MCF 10A (cell line): ENCODE measurements around the gene SP140. TPM values are rescaled to one million over a fixed set of nuclear protein-coding genes. Genes with fewer than 3 reads are reported as not detected.

Experiments used
- BruUV-seq: library from RNA; stranded (reverse); fragments of 400-500 nt; replicated peaks from 2 replicates; lab custom pipeline; 2021; lab: Mats Ljungman, UMichigan
- CTCF ChIA-PET: fragments of 300-600 bp; sonication (Branson Sonifier 250); formaldehyde crosslinking; extraction: SDS; loops from one replicate; lab custom pipeline; 2021; ENCODE audit warnings: antibody characterized with exemption, inconsistent platforms; lab: Yijun Ruan, JAX
- POLR2A ChIA-PET: fragments of 300-600, 350-650 bp; sonication (Branson Sonifier 250); formaldehyde crosslinking; extraction: SDS; loops from one replicate; lab custom pipeline; 2020; ENCODE audit warnings: antibody characterized with exemption, inconsistent platforms; lab: Yijun Ruan, JAX
- DNase-seq: peaks from one replicate; pipeline ENCODE4 v3.0.0-alpha.2; 2018; ENCODE audit not compliant: unreplicated experiment
- H3K27ac Mint-ChIP-seq: one replicate; pipeline ENCODE4 v1.8.0; 2022; ENCODE audit warnings: mild to moderate bottlenecking, low read depth, mixed read lengths; ENCODE audit not compliant: unreplicated experiment
- H3K27me3 Mint-ChIP-seq: one replicate; pipeline ENCODE4 v1.8.0; 2022; ENCODE audit warnings: mixed read lengths; ENCODE audit not compliant: insufficient read depth, unreplicated experiment
- H3K36me3 Mint-ChIP-seq: one replicate; pipeline ENCODE4 v1.8.0; 2022; ENCODE audit warnings: mild to moderate bottlenecking, moderate library complexity, mixed read lengths; ENCODE audit not compliant: insufficient read depth, unreplicated experiment
- H3K4me1 Mint-ChIP-seq: one replicate; pipeline ENCODE4 v1.8.0; 2022; ENCODE audit warnings: mixed read lengths; ENCODE audit not compliant: insufficient read depth, unreplicated experiment
- H3K4me3 Mint-ChIP-seq: one replicate; pipeline ENCODE4 v1.8.0; 2022; ENCODE audit warnings: mild to moderate bottlenecking, moderate library complexity, mixed read lengths; ENCODE audit not compliant: unreplicated experiment
- H3K9me3 Mint-ChIP-seq: one replicate; pipeline ENCODE4 v1.8.0; 2022; ENCODE audit warnings: mixed read lengths; ENCODE audit not compliant: unreplicated experiment
- intact Hi-C: fragments of 100-400 bp; cut with micrococcal nuclease; formaldehyde crosslinking; loops from 2 replicates; pipeline ENCODE4 v1.14.1; 2022
- total RNA-seq: library from RNA; stranded (reverse); gene quantifications from 2 replicates; pipeline ENCODE4 v1.2.3, GENCODE V29; 2022
- TF ChIP-seq, protein P1 (sequence below): fragments of 200-600 bp; IDR thresholded peaks from one replicate; pipeline ENCODE4 v1.8.0; 2022; ENCODE audit warnings: antibody characterized with exemption, mild to moderate bottlenecking; ENCODE audit not compliant: unreplicated experiment

The SP140 gene
- total RNA-seq, 1 experiment from 2014 or later: not detected

DNA sequence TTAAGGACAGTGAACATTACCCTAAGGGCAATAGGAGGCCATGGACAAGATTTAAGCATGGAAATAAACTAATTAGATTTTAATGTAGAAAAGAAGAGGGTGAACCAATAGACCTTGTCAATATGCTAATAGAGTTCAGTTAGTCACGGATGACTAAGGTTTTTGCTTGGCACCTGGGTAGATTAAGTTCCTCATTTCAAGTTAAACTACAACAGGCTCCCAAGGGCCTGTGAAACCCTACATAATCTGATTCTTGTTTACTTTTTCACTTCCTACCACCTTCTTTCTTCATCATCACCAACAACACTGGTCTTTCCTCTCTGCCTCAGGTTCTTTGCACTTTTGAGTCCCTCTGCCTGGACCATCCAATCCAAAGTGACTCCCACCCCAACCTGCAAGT is 20.5 kb upstream of the SP140 start:
- no peak overlapping the region for H3K4me3 Mint-ChIP-seq
- no peaks in the 10 kb centered on the region for H3K27me3 Mint-ChIP-seq
- no TSS peak for BruUV-seq
- ChIA-PET CTCF (interaction anchor here (0.9 kb wide), 1 partner anchor 43 kb away, joined by 3 read pairs; no protein-coding TSS in a partner anchor), POLR2A (interaction anchor here (0.7 kb wide), 1 partner anchor 595 kb away, joined by 3 read pairs; no protein-coding TSS in a partner anchor)
- intact Hi-C loops: no loop called here
- no peak overlapping the region for H3K27ac Mint-ChIP-seq
- peaks cover 21% of the 10 kb centered on the region for H3K36me3 Mint-ChIP-seq
- no peaks in the 10 kb centered on the region for H3K4me1 Mint-ChIP-seq
- TF ChIP-seq, protein P1, sequence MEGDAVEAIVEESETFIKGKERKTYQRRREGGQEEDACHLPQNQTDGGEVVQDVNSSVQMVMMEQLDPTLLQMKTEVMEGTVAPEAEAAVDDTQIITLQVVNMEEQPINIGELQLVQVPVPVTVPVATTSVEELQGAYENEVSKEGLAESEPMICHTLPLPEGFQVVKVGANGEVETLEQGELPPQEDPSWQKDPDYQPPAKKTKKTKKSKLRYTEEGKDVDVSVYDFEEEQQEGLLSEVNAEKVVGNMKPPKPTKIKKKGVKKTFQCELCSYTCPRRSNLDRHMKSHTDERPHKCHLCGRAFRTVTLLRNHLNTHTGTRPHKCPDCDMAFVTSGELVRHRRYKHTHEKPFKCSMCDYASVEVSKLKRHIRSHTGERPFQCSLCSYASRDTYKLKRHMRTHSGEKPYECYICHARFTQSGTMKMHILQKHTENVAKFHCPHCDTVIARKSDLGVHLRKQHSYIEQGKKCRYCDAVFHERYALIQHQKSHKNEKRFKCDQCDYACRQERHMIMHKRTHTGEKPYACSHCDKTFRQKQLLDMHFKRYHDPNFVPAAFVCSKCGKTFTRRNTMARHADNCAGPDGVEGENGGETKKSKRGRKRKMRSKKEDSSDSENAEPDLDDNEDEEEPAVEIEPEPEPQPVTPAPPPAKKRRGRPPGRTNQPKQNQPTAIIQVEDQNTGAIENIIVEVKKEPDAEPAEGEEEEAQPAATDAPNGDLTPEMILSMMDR: no peak
- no peak for DNase-seq
- peaks cover 10% of the 10 kb centered on the region for H3K9me3 Mint-ChIP-seq

DNA sequence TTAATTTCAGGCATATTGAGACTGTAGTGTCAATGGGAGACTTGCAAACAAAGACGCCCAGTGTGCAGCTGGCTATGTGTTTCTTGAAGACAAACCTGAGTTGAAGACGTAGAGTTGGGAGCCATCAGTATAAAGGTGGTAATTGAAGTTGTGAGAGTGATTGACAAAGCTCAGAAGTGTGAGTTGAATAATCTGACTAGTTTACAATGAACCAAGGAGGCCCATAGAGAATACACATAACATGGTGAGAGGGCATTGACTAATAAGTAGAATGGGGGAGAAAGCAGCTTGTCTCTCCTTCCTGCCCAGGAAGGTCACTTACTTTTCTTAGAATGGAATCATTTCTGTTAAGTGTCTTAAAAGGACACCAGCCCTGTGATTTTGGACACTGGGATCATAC is 19.8 kb upstream of the SP140 start:
- H3K36me3 Mint-ChIP-seq: peaks cover 21% of the 10 kb centered on the region
- peaks cover 10% of the 10 kb centered on the region for H3K9me3 Mint-ChIP-seq
- no peak for DNase-seq
- H3K27ac Mint-ChIP-seq: no peak overlapping the region
- no peak overlapping the region for H3K4me3 Mint-ChIP-seq
- TF ChIP-seq, protein P1: no peak
- no TSS peak for BruUV-seq
- no peaks in the 10 kb centered on the region for H3K27me3 Mint-ChIP-seq
- H3K4me1 Mint-ChIP-seq: no peaks in the 10 kb centered on the region
- ChIA-PET CTCF (interaction anchor here (0.9 to 1.3 kb wide), 2 partner anchors 44 to 618 kb away, joined by 3 read pairs; no protein-coding TSS in a partner anchor), POLR2A (no interaction called here)
- intact Hi-C loops: no loop called here

DNA sequence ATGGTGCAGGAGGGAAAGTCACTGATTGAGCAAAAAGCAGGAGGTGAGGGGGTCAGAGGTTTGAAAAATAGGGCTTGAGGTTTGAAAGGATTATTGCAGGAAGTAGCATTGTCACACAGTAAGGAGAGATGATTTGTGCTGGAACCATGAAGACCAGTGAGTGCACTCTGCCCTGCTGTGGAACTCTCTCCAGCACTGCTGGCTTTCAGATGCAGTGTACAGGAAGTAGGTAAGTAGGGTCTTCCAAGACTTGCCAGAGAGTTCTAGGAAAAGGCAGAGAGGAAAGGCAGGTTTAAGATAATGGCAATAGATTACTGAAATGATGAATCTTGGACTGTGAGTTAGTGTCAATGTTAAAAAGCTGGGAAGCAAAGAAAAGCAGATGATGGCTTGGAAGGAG is 17.0 kb upstream of the SP140 start:
- Mint-ChIP-seq H3K4me3 (no peak overlapping the region), H3K9me3 (no peaks in the 10 kb centered on the region), H3K4me1 (no peaks in the 10 kb centered on the region), H3K27ac (no peak overlapping the region), H3K27me3 (no peaks in the 10 kb centered on the region), H3K36me3 (peaks cover 15% of the 10 kb centered on the region)
- BruUV-seq: no TSS peak
- DNase-seq: no peak
- intact Hi-C loops: no loop called here
- ChIA-PET CTCF (no interaction called here), POLR2A (no interaction called here)
- TF ChIP-seq, protein P1: no peak

DNA sequence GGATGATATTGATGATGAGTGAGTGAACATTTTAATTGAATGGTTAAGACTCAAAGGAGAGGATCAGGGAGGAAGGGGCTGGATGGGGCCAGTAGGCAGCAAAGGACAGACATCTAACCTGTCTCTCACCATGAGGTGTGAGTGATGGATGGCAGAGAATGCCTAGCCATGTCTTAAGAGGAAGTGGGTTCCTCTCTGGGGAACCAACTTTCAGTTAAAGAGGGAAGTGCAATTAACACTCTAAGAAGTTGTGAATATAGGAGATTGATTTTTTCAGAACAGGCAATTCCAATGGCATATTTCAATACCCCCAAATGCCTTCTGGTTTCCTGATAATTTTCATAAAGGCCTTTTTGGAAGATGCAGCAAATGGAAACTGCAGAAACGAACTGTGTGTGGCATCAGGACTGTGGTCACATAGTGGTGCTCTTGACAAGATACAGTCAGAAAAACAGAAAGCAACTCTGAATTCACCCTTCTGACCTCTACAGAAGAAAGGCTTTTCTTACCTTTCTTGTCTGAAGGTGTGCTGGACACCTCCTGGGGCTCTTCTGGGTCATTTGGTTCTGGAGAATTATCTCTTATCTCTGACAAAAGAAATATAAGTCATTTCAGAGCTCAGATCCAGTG is 16.0 kb upstream of the SP140 start:
- DNase-seq: no peak
- H3K27me3 Mint-ChIP-seq: no peaks in the 10 kb centered on the region
- no peaks in the 10 kb centered on the region for H3K4me1 Mint-ChIP-seq
- CTCF ChIA-PET: no interaction called here
- H3K27ac Mint-ChIP-seq: no peak overlapping the region
- H3K36me3 Mint-ChIP-seq: peaks cover 10% of the 10 kb centered on the region
- intact Hi-C loops: no loop called here
- POLR2A ChIA-PET: interaction anchor here (1.6 kb wide), 1 partner anchor 10 kb away, joined by 4 read pairs; the partner anchor contains the start of gene SP110
- BruUV-seq: no TSS peak
- TF ChIP-seq, protein P1: no peak
- H3K4me3 Mint-ChIP-seq: no peak overlapping the region
- H3K9me3 Mint-ChIP-seq: no peaks in the 10 kb centered on the region
